Activated gamma-delta T cell treated with Interleukin-2 at 50 U/mL for 16 hours (primary cell): ENCODE results near the gene ZNHIT1.
A peak's percentile ranks its signal among the peaks of the same experiment; 100 is the strongest.
"Not testable (repeated sequence)": the region's sequence is repeated elsewhere in the genome, so short reads cannot be mapped to it uniquely, and the experiment has no call there.

ENCODE experiments used
- DNase-seq: peaks from one replicate; pipeline ENCODE4 v3.0.0-alpha.2; 2020

The ZNHIT1 gene

GRCh38 chr7:101243646-101244374 lies 25.8 kb downstream of the ZNHIT1 start:
- no peak for DNase-seq

- DNase-seq = peak; percentile 93
Observed at GRCh38 chr7:101244375-101245146, 26.6 kb downstream of the ZNHIT1 start, which contains the start of gene FIS1. Gene FIS1, minus strand, starts transcription at chr7:101245081. Its CDS starts 77 bp downstream, at chr7:101245004.

- DNase-seq = no peak
Observed at GRCh38 chr7:101245147-101245668, 27.2 kb downstream of the ZNHIT1 start.

GRCh38 chr7:101248276-101248675 lies 30.3 kb downstream of the ZNHIT1 start:
- DNase-seq = no peak

- DNase-seq = no peak
Observed at GRCh38 chr7:101250324-101250723, 32.4 kb downstream of the ZNHIT1 start.

GRCh38 chr7:101251871-101252659 lies 34.1 kb downstream of the ZNHIT1 start:
- peak; percentile 100 for DNase-seq

GRCh38 chr7:101253199-101253598 lies 35.2 kb downstream of the ZNHIT1 start:
- DNase-seq = not testable (repeated sequence)

- DNase-seq = no peak
Observed at GRCh38 chr7:101255796-101256195, 37.8 kb downstream of the ZNHIT1 start.

- DNase-seq = no peak
Observed at GRCh38 chr7:101258243-101258731, 40.3 kb downstream of the ZNHIT1 start.

GRCh38 chr7:101264102-101264706 lies 46.2 kb downstream of the ZNHIT1 start:
- not testable (repeated sequence) for DNase-seq

- DNase-seq = no peak
Observed at GRCh38 chr7:101265622-101266516, 47.9 kb downstream of the ZNHIT1 start.

GRCh38 chr7:101269664-101270063 lies 51.7 kb downstream of the ZNHIT1 start:
- no peak for DNase-seq

- no peak for DNase-seq
Observed at GRCh38 chr7:101271021-101271420, 53.1 kb downstream of the ZNHIT1 start.

GRCh38 chr7:101273206-101273605 lies 55.2 kb downstream of the ZNHIT1 start:
- no peak for DNase-seq
